Measurements from ENCODE around the gene SNUPN.
"Not testable (repeated sequence)": the region's sequence is repeated elsewhere in the genome, so short reads cannot be mapped to it uniquely, and the experiment has no call there.

SNUPN gene

GRCh38 chr15:75559360-75559759 is 66.2 kb downstream of the SNUPN start:
- H3K4me2 ChIP-seq (ENCODE audit: low read length); H3K4me3 ChIP-seq (ENCODE audit: low read length); H3K4ac ChIP-seq (ENCODE audit: low read depth, low read length); H3K36me3 ChIP-seq (ENCODE audit: control insufficient read depth, insufficient read depth, low read length); H2BK15ac ChIP-seq (replicated peaks; ENCODE audit: low read depth); H3K56ac ChIP-seq (ENCODE audit: low read length); H3K27me3 ChIP-seq (ENCODE audit: insufficient read depth, low read length, poor library complexity); H3K23ac ChIP-seq (ENCODE audit: low read length); DNase-seq; H3K4me1 ChIP-seq (ENCODE audit: control insufficient read depth, low read depth, low read length); H3K27ac ChIP-seq (ENCODE audit: low read depth, low read length); H4K5ac ChIP-seq (ENCODE audit: low read length); H3K9ac ChIP-seq (ENCODE audit: low read length); H2BK120ac ChIP-seq (ENCODE audit: low read depth, low read length); H2BK5ac ChIP-seq (ENCODE audit: low read length); H4K8ac ChIP-seq (ENCODE audit: low read depth, low read length); H2AK5ac ChIP-seq (ENCODE audit: low read length); H3K18ac ChIP-seq (ENCODE audit: low read length): not testable (repeated sequence)
- H3K79me2 ChIP-seq (ENCODE audit: control insufficient read depth, insufficient read depth, low read length), result peaks cover 28% of the 10 kb centered on the region
- no CpG with 5 or more reads among the region's 6 CpGs for WGBS (ENCODE audit: extremely low coverage, insufficient coverage, low lambda C conversion rate)
- peaks cover 12% of the 10 kb centered on the region for H3K79me1 ChIP-seq (ENCODE audit: low read length)

GRCh38 chr15:75558955-75559354 is 66.6 kb downstream of the SNUPN start:
- H4K5ac ChIP-seq (ENCODE audit: low read length); H3K56ac ChIP-seq (ENCODE audit: low read length); H3K27ac ChIP-seq (ENCODE audit: low read depth, low read length); H3K4me3 ChIP-seq (ENCODE audit: low read length); H2BK5ac ChIP-seq (ENCODE audit: low read length); H3K36me3 ChIP-seq (ENCODE audit: control insufficient read depth, insufficient read depth, low read length); DNase-seq; H3K4ac ChIP-seq (ENCODE audit: low read depth, low read length); H3K9ac ChIP-seq (ENCODE audit: low read length); H4K8ac ChIP-seq (ENCODE audit: low read depth, low read length); H3K27me3 ChIP-seq (ENCODE audit: insufficient read depth, low read length, poor library complexity); H2AK5ac ChIP-seq (ENCODE audit: low read length); H2BK120ac ChIP-seq (ENCODE audit: low read depth, low read length); H3K4me1 ChIP-seq (ENCODE audit: control insufficient read depth, low read depth, low read length); H3K18ac ChIP-seq (ENCODE audit: low read length); H2BK15ac ChIP-seq (replicated peaks; ENCODE audit: low read depth); H3K4me2 ChIP-seq (ENCODE audit: low read length); H3K23ac ChIP-seq (ENCODE audit: low read length): not testable (repeated sequence)
- Histone ChIP-seq H3K79me1 (ENCODE audit: low read length) (peaks cover 12% of the 10 kb centered on the region), H3K79me2 (ENCODE audit: control insufficient read depth, insufficient read depth, low read length) (peaks cover 27% of the 10 kb centered on the region)
- no CpG with 5 or more reads among the region's 28 CpGs for WGBS (ENCODE audit: extremely low coverage, insufficient coverage, low lambda C conversion rate)

- Histone ChIP-seq H4K5ac (ENCODE audit: low read length) (no peak overlapping the region), H3K56ac (ENCODE audit: low read length) (no peak overlapping the region)
These were observed 70.8 kb downstream of the SNUPN start for GRCh38 chr15:75554717-75555116.

GRCh38 chr15:75553659-75554058 is 71.9 kb downstream of the SNUPN start:
- H2AK5ac ChIP-seq (ENCODE audit: low read length), result no peak overlapping the region

More at GRCh38 chr15:75554717-75555116, 70.8 kb downstream of the SNUPN start:
- Histone ChIP-seq H3K18ac (ENCODE audit: low read length) (no peak overlapping the region), H2BK5ac (ENCODE audit: low read length) (no peak overlapping the region), H2AK5ac (ENCODE audit: low read length) (no peak overlapping the region), H3K4me3 (ENCODE audit: low read length) (no peak overlapping the region), H3K36me3 (ENCODE audit: control insufficient read depth, insufficient read depth, low read length) (no peaks in the 10 kb centered on the region), H4K8ac (ENCODE audit: low read depth, low read length) (no peak overlapping the region), H3K79me1 (ENCODE audit: low read length) (peaks cover 17% of the 10 kb centered on the region), H3K4me1 (ENCODE audit: control insufficient read depth, low read depth, low read length) (no peaks in the 10 kb centered on the region), H3K9ac (ENCODE audit: low read length) (no peak overlapping the region), H3K23ac (ENCODE audit: low read length) (no peak overlapping the region), H3K4ac (ENCODE audit: low read depth, low read length) (no peak overlapping the region), H3K79me2 (ENCODE audit: control insufficient read depth, insufficient read depth, low read length) (peaks cover 32% of the 10 kb centered on the region), H3K27ac (ENCODE audit: low read depth, low read length) (no peak overlapping the region), H2BK15ac (replicated peaks; ENCODE audit: low read depth) (no peak overlapping the region), H3K27me3 (ENCODE audit: insufficient read depth, low read length, poor library complexity) (no peaks in the 10 kb centered on the region), H2BK120ac (ENCODE audit: low read depth, low read length) (no peak overlapping the region), H3K4me2 (ENCODE audit: low read length) (no peak overlapping the region)
- no peak for DNase-seq

GRCh38 chr15:75551091-75551490 is 74.4 kb downstream of the SNUPN start:
- Histone ChIP-seq H2BK120ac (ENCODE audit: low read depth, low read length) (no peak overlapping the region), H3K79me2 (ENCODE audit: control insufficient read depth, insufficient read depth, low read length) (peaks cover 45% of the 10 kb centered on the region), H3K79me1 (ENCODE audit: low read length) (peaks cover 15% of the 10 kb centered on the region), H3K18ac (ENCODE audit: low read length) (no peak overlapping the region), H4K8ac (ENCODE audit: low read depth, low read length) (no peak overlapping the region), H3K4me1 (ENCODE audit: control insufficient read depth, low read depth, low read length) (no peaks in the 10 kb centered on the region), H3K27me3 (ENCODE audit: insufficient read depth, low read length, poor library complexity) (no peaks in the 10 kb centered on the region), H3K4me2 (ENCODE audit: low read length) (no peak overlapping the region), H3K27ac (ENCODE audit: low read depth, low read length) (no peak overlapping the region), H3K4me3 (ENCODE audit: low read length) (no peak overlapping the region), H2BK15ac (replicated peaks; ENCODE audit: low read depth) (no peak overlapping the region), H3K23ac (ENCODE audit: low read length) (no peak overlapping the region), H3K36me3 (ENCODE audit: control insufficient read depth, insufficient read depth, low read length) (no peaks in the 10 kb centered on the region), H3K4ac (ENCODE audit: low read depth, low read length) (no peak overlapping the region), H4K5ac (ENCODE audit: low read length) (no peak overlapping the region), H2BK5ac (ENCODE audit: low read length) (no peak overlapping the region), H3K9ac (ENCODE audit: low read length) (no peak overlapping the region), H2AK5ac (ENCODE audit: low read length) (no peak overlapping the region), H3K56ac (ENCODE audit: low read length) (no peak overlapping the region)
- DNase-seq, result no peak
- no CpG with 5 or more reads among the region's 4 CpGs for WGBS (ENCODE audit: extremely low coverage, insufficient coverage, low lambda C conversion rate)

More at GRCh38 chr15:75553659-75554058, 71.9 kb downstream of the SNUPN start:
- Histone ChIP-seq H3K18ac (ENCODE audit: low read length) (no peak overlapping the region), H4K8ac (ENCODE audit: low read depth, low read length) (no peak overlapping the region), H4K5ac (ENCODE audit: low read length) (no peak overlapping the region), H3K4me1 (ENCODE audit: control insufficient read depth, low read depth, low read length) (no peaks in the 10 kb centered on the region), H3K9ac (ENCODE audit: low read length) (no peak overlapping the region), H3K79me1 (ENCODE audit: low read length) (peaks cover 19% of the 10 kb centered on the region), H3K4me3 (ENCODE audit: low read length) (no peak overlapping the region), H3K27ac (ENCODE audit: low read depth, low read length) (no peak overlapping the region), H3K36me3 (ENCODE audit: control insufficient read depth, insufficient read depth, low read length) (no peaks in the 10 kb centered on the region), H3K27me3 (ENCODE audit: insufficient read depth, low read length, poor library complexity) (no peaks in the 10 kb centered on the region), H3K4ac (ENCODE audit: low read depth, low read length) (no peak overlapping the region), H3K23ac (ENCODE audit: low read length) (no peak overlapping the region), H3K79me2 (ENCODE audit: control insufficient read depth, insufficient read depth, low read length) (peaks cover 40% of the 10 kb centered on the region), H2BK5ac (ENCODE audit: low read length) (no peak overlapping the region), H3K56ac (ENCODE audit: low read length) (no peak overlapping the region), H2BK15ac (replicated peaks; ENCODE audit: low read depth) (no peak overlapping the region), H3K4me2 (ENCODE audit: low read length) (no peak overlapping the region), H2BK120ac (ENCODE audit: low read depth, low read length) (no peak overlapping the region)
- no peak for DNase-seq
